Body of pancreas (tissue), 4 donors: ENCODE measurements around the gene CLTC. TPM values are rescaled to one million over a fixed set of nuclear protein-coding genes. Genes with fewer than 3 reads are reported as not detected.

ENCODE experiments used
- ATAC-seq: fragments of 150-250 bp; one replicate; pipeline ENCODE4 v1.9.1; 2016
- DNase-seq, 4 donors: peaks; one replicate each; pipeline ENCODE4 v3.0.0-alpha.2; 2019
- H3K27ac ChIP-seq, 4 donors: fragments of 200-600 bp; sonication (generic); 1 replicate in 3 of 4; 2 replicates in 1 of 4; pipeline versions ENCODE4 v1.5.1 to v1.6.1; 2016 to 2019; ENCODE audit warnings: mild to moderate bottlenecking in 1 of 4, mixed read lengths in 1 of 4, moderate library complexity in 1 of 4
- H3K27me3 ChIP-seq, 2 donors: fragments of 200-600 bp; sonication (generic); one replicate each; pipeline ENCODE4 v1.6.0; 2016; ENCODE audit warnings: mild to moderate bottlenecking in 1 of 2
- H3K36me3 ChIP-seq, 2 donors: fragments of 200-600 bp; sonication (generic); replicated peaks in 1 of 2; 2 replicates each; pipeline ENCODE4 v1.5.1; 2016; ENCODE audit warnings: low read depth in 2 of 2; ENCODE audit not compliant: insufficient read depth in 1 of 2
- H3K4me1 ChIP-seq: fragments of 200-600 bp; sonication (generic); one replicate; pipeline ENCODE4 v1.6.0; 2016
- H3K4me3 ChIP-seq, 2 donors: fragments of 200-600 bp; sonication (generic); 1 replicate in 1 of 2; 2 replicates in 1 of 2; pipeline ENCODE4 v1.5.1; 2016 to 2019
- H3K9me3 ChIP-seq, 3 donors: fragments of 200-600 bp; sonication (generic); 1 replicate in 2 of 3; 2 replicates in 1 of 3; pipeline ENCODE4 v1.5.1; 2016
- CTCF ChIP-seq, 7 experiments: fragments of 450-650 bp in 4 of 7; fragments of 200-600 bp in 3 of 7; sonication (generic) in 3 of 7; IDR thresholded peaks; one replicate each; pipeline ENCODE4 v1.5.1; 2016 to 2019; ENCODE audit warnings: antibody characterized with exemption in 7 of 7
- POLR2A ChIP-seq, 3 donors: fragments of 450-650 bp; IDR thresholded peaks; one replicate each; pipeline ENCODE4 v1.6.1; 2016; ENCODE audit warnings: antibody characterized with exemption in 3 of 3, mild to moderate bottlenecking in 2 of 3
- WGBS, 2 donors: methylation state at CpG; one replicate each; pipeline ENCODE4 v1.1.5; 2017; 5-methylcytosine and 5-hydroxymethylcytosine counted together
- intact Hi-C: fragments of 100-400 bp; cut with DNase I; formaldehyde crosslinking; loops from one replicate; pipeline ENCODE4 v1.15.1; 2023
- total RNA-seq, 2 donors: library from RNA; depleted of rRNA; stranded (reverse); fragments of >200 nt; gene quantifications; one replicate each; pipeline ENCODE4 v1.1.0, GENCODE V29; 2016

The CLTC gene
- total RNA-seq, 2 donors from 2014 or later, result 78.1 to 112 TPM

GRCh38 chr17:59727817-59728533 lies 108.3 kb downstream of the CLTC start:
- Histone ChIP-seq H3K9me3 (no peaks in the 10 kb centered on the region), H3K36me3 (no peaks in the 10 kb centered on the region), H3K27ac (no peak overlapping the region), H3K4me3 (no peak overlapping the region), H3K27me3 (no peaks in the 10 kb centered on the region), H3K4me1 (peaks cover 41% of the 10 kb centered on the region)
- DNase-seq, result no peak
- peak; percentile 52 for ATAC-seq
- intact Hi-C loops, result no loop called here
- 84 to 97% methylated on average over 1 of the region's 1 CpG for WGBS, 2 donors
- TF ChIP-seq CTCF (IDR thresholded peaks at IDR 0.05), result no peak
- TF ChIP-seq POLR2A (IDR thresholded peaks at IDR 0.05), result no peak

- no peaks in the 10 kb centered on the region for H3K9me3 ChIP-seq
- DNase-seq, result no peak
- peaks cover 27% of the 10 kb centered on the region for H3K4me1 ChIP-seq
- H3K4me3 ChIP-seq, result no peak overlapping the region
- WGBS, 2 donors, result 95 to 100% methylated on average over 1 of the region's 1 CpG
- no peak overlapping the region for H3K27ac ChIP-seq
- H3K27me3 ChIP-seq, result no peaks in the 10 kb centered on the region
- ATAC-seq, result no peak
- H3K36me3 ChIP-seq, result peaks cover 0 to 3% of the 10 kb centered on the region in 2 donors
- intact Hi-C loops, result no loop called here
- no peak for TF ChIP-seq POLR2A (IDR thresholded peaks at IDR 0.05)
- TF ChIP-seq CTCF (IDR thresholded peaks at IDR 0.05), result no peak
Observed at GRCh38 chr17:59730268-59730834, 110.7 kb downstream of the CLTC start.

- Histone ChIP-seq H3K9me3 (no peaks in the 10 kb centered on the region), H3K27ac (no peak overlapping the region), H3K4me1 (peaks cover 5% of the 10 kb centered on the region), H3K4me3 (no peak overlapping the region), H3K27me3 (no peaks in the 10 kb centered on the region), H3K36me3 (peaks cover 0 to 6% of the 10 kb centered on the region in 2 donors)
- 89 to 92% methylated on average over 2 of the region's 2 CpGs for WGBS, 2 donors
- no peak for DNase-seq
- TF ChIP-seq CTCF (IDR thresholded peaks at IDR 0.05), result no peak
- no peak for TF ChIP-seq POLR2A (IDR thresholded peaks at IDR 0.05)
- intact Hi-C loops, result no loop called here
- ATAC-seq, result no peak
Observed at GRCh38 chr17:59733697-59734096, 114.0 kb downstream of the CLTC start.

GRCh38 chr17:59734226-59734625 lies 114.5 kb downstream of the CLTC start:
- peaks cover 0 to 6% of the 10 kb centered on the region in 2 donors for H3K36me3 ChIP-seq
- ATAC-seq, result no peak
- TF ChIP-seq POLR2A (IDR thresholded peaks at IDR 0.05), result no peak
- TF ChIP-seq CTCF (IDR thresholded peaks at IDR 0.05), result no peak

GRCh38 chr17:59737324-59737723 lies 117.6 kb downstream of the CLTC start:
- DNase-seq (no peak), ATAC-seq (no peak)
- Histone ChIP-seq H3K36me3 (peaks cover 0 to 6% of the 10 kb centered on the region in 2 donors), H3K27me3 (no peaks in the 10 kb centered on the region), H3K4me3 (no peak overlapping the region), H3K9me3 (no peaks in the 10 kb centered on the region), H3K27ac (no peak overlapping the region), H3K4me1 (no peaks in the 10 kb centered on the region)
- TF ChIP-seq POLR2A (IDR thresholded peaks at IDR 0.05) (no peak), CTCF (IDR thresholded peaks at IDR 0.05) (no peak)
- intact Hi-C loops, result no loop called here
- 84 to 85% methylated on average over 3 of the region's 3 CpGs for WGBS, 2 donors

More at GRCh38 chr17:59734226-59734625, 114.5 kb downstream of the CLTC start:
- intact Hi-C loops, result no loop called here
- no peaks in the 10 kb centered on the region for H3K9me3 ChIP-seq
- H3K27me3 ChIP-seq, result no peaks in the 10 kb centered on the region
- DNase-seq, result no peak
- H3K4me1 ChIP-seq, result peaks cover 5% of the 10 kb centered on the region
- 93 to 96% methylated on average over 5 of the region's 5 CpGs for WGBS, 2 donors
- H3K4me3 ChIP-seq, result no peak overlapping the region
- no peak overlapping the region for H3K27ac ChIP-seq
